HEK293 (cell line): ENCODE measurements around the gene MIER3.

ENCODE experiments used
- CTCF ChIA-PET: fragments of 350-600 bp; formaldehyde crosslinking; extraction: SDS; loops from one replicate; lab custom pipeline; 2021; ENCODE audit warnings: antibody characterized with exemption; lab: Yijun Ruan, JAX
- POLR2A ChIA-PET: fragments of 300-600 bp; formaldehyde crosslinking; extraction: SDS; loops from one replicate; lab custom pipeline; 2020; ENCODE audit warnings: antibody characterized with exemption, inconsistent platforms; lab: Yijun Ruan, JAX
- H3K27ac ChIP-seq: fragments of 200-500 bp; sonication (Bioruptor generic); 2 replicates; pipeline ENCODE4 v1.5.1; 2014; ENCODE audit warnings: low read depth, low read length, control low read depth, inconsistent platforms; ENCODE audit errors: extremely low read depth
- H3K36me3 ChIP-seq, 2 experiments: fragments of 200-500 bp in 1 of 2; sonication (Bioruptor generic) in 1 of 2; 1 replicate in 1 of 2; 2 replicates in 1 of 2; pipeline ENCODE4 v1.5.1; 2014 to 2017; ENCODE audit warnings: inconsistent platforms in 2 of 2, low read length in 2 of 2; ENCODE audit not compliant: control insufficient read depth in 2 of 2, insufficient read depth in 1 of 2
- H3K4me1 ChIP-seq: fragments of 200-500 bp; sonication (Bioruptor generic); 2 replicates; pipeline ENCODE4 v1.5.1; 2014; ENCODE audit warnings: mild to moderate bottlenecking, low read length, inconsistent platforms; ENCODE audit not compliant: control insufficient read depth, insufficient read depth
- H3K4me3 ChIP-seq: 2 replicates; pipeline ENCODE4 v1.5.1; 2011; ENCODE audit warnings: low read depth, mild to moderate bottlenecking, control low read depth, low read length, moderate library complexity
- H3K9me3 ChIP-seq: fragments of 200-500 bp; sonication (Bioruptor generic); 2 replicates; pipeline ENCODE4 v1.5.1; 2014; ENCODE audit warnings: low read depth, low read length, inconsistent platforms; ENCODE audit not compliant: control insufficient read depth, insufficient read depth
- ELK4 ChIP-seq: IDR thresholded peaks from 2 replicates; pipeline ENCODE4 v1.6.1; 2011; ENCODE audit warnings: mild to moderate bottlenecking, low read depth, low read length, borderline replicate concordance
- HOXA7 ChIP-seq: sonication (generic); formaldehyde crosslinking; IDR thresholded peaks from 2 replicates; pipeline ENCODE4 v1.8.1; 2022; ENCODE audit warnings: missing genetic modification reagents, borderline replicate concordance
- HOXC10 ChIP-seq: sonication (generic); formaldehyde crosslinking; IDR thresholded peaks from 2 replicates; pipeline ENCODE4 v1.8.1; 2023; ENCODE audit warnings: mild to moderate bottlenecking, missing genetic modification reagents
- KLF7 ChIP-seq: fragments of 450-650 bp; formaldehyde crosslinking; IDR thresholded peaks from 2 replicates; pipeline ENCODE4 v1.5.1; 2016; ENCODE audit warnings: missing biosample characterization, missing genetic modification characterization, borderline replicate concordance
- OSR2 ChIP-seq: fragments of 450-650 bp; formaldehyde crosslinking; IDR thresholded peaks from 2 replicates; pipeline ENCODE4 v1.5.1; 2016; ENCODE audit warnings: missing biosample characterization, missing genetic modification characterization
- OVOL3 ChIP-seq: fragments of 450-650 bp; formaldehyde crosslinking; IDR thresholded peaks from 2 replicates; pipeline ENCODE4 v1.5.1; 2016; ENCODE audit warnings: missing biosample characterization, missing genetic modification characterization
- REST ChIP-seq: fragments of 450-650 bp; formaldehyde crosslinking; IDR thresholded peaks from 2 replicates; pipeline ENCODE4 v1.5.1; 2016; ENCODE audit warnings: missing biosample characterization, missing genetic modification characterization
- ZBTB6 ChIP-seq: fragments of 450-650 bp; formaldehyde crosslinking; IDR thresholded peaks from 2 replicates; pipeline ENCODE4 v1.5.1; 2017; ENCODE audit warnings: missing biosample characterization, missing genetic modification characterization
- ZFP3 ChIP-seq: fragments of 450-650 bp; formaldehyde crosslinking; IDR thresholded peaks from 2 replicates; pipeline ENCODE4 v1.5.1; 2016; ENCODE audit warnings: low read depth, missing biosample characterization, missing genetic modification characterization
- ZNF138 ChIP-seq: fragments of 450-650 bp; formaldehyde crosslinking; IDR thresholded peaks from 2 replicates; pipeline ENCODE4 v1.5.1; 2016; ENCODE audit warnings: missing biosample characterization, missing genetic modification characterization, borderline replicate concordance
- ZNF155 ChIP-seq: fragments of 450-650 bp; formaldehyde crosslinking; IDR thresholded peaks from 2 replicates; pipeline ENCODE4 v1.5.1; 2016; ENCODE audit warnings: missing biosample characterization, missing genetic modification characterization
- ZNF184 ChIP-seq: fragments of 450-650 bp; IDR thresholded peaks from 2 replicates; pipeline ENCODE4 v1.5.1; 2018; ENCODE audit warnings: missing biosample characterization, mild to moderate bottlenecking, missing genetic modification characterization
- ZNF19 ChIP-seq: fragments of 450-650 bp; formaldehyde crosslinking; IDR thresholded peaks from 2 replicates; pipeline ENCODE4; 2016; ENCODE audit warnings: missing biosample characterization, missing genetic modification characterization, low read depth
- ZNF23 ChIP-seq: fragments of 450-650 bp; formaldehyde crosslinking; IDR thresholded peaks from 2 replicates; pipeline ENCODE4 v1.5.1; 2016; ENCODE audit warnings: missing biosample characterization, missing genetic modification characterization, borderline replicate concordance
- ZNF280C ChIP-seq: fragments of 450-650 bp; formaldehyde crosslinking; IDR thresholded peaks from 2 replicates; pipeline ENCODE4 v1.5.1; 2016; ENCODE audit warnings: missing biosample characterization, missing genetic modification characterization
- ZNF311 ChIP-seq: fragments of 450-650 bp; formaldehyde crosslinking; IDR thresholded peaks from 2 replicates; pipeline ENCODE4 v1.5.1; 2017; ENCODE audit warnings: missing biosample characterization, missing genetic modification characterization, borderline replicate concordance
- ZNF354C ChIP-seq: fragments of 450-650 bp; formaldehyde crosslinking; IDR thresholded peaks from 2 replicates; pipeline ENCODE4 v1.5.1; 2016; ENCODE audit warnings: missing biosample characterization, missing genetic modification characterization, low read depth, borderline replicate concordance
- ZNF37A ChIP-seq: fragments of 450-650 bp; IDR thresholded peaks from 2 replicates; pipeline ENCODE4 v1.5.1; 2018; ENCODE audit warnings: missing biosample characterization, missing genetic modification characterization
- ZNF394 ChIP-seq: fragments of 450-650 bp; formaldehyde crosslinking; IDR thresholded peaks from 2 replicates; pipeline ENCODE4 v1.5.1; 2016; ENCODE audit warnings: missing biosample characterization, missing genetic modification characterization, mild to moderate bottlenecking, moderate library complexity, borderline replicate concordance
- ZNF521 ChIP-seq: fragments of 450-650 bp; formaldehyde crosslinking; IDR thresholded peaks from 2 replicates; pipeline ENCODE4 v1.5.1; 2017; ENCODE audit warnings: missing biosample characterization, mild to moderate bottlenecking, missing genetic modification characterization
- ZNF600 ChIP-seq: fragments of 450-650 bp; formaldehyde crosslinking; IDR thresholded peaks from 2 replicates; pipeline ENCODE4 v1.5.1; 2016; ENCODE audit warnings: missing biosample characterization, missing genetic modification characterization
- ZNF610 ChIP-seq: fragments of 450-650 bp; formaldehyde crosslinking; IDR thresholded peaks from 2 replicates; pipeline ENCODE4 v1.5.1; 2016; ENCODE audit warnings: missing biosample characterization, missing genetic modification characterization, borderline replicate concordance
- ZNF660 ChIP-seq: fragments of 450-650 bp; IDR thresholded peaks from 2 replicates; pipeline ENCODE4 v1.5.1; 2018; ENCODE audit warnings: missing biosample characterization, mild to moderate bottlenecking, missing genetic modification characterization
- ZSCAN30 ChIP-seq: fragments of 450-650 bp; IDR thresholded peaks from 2 replicates; pipeline ENCODE4 v1.5.1; 2018; ENCODE audit warnings: missing biosample characterization, mild to moderate bottlenecking, missing genetic modification characterization, moderate library complexity
- ZSCAN4 ChIP-seq: fragments of 450-650 bp; formaldehyde crosslinking; IDR thresholded peaks from 2 replicates; pipeline ENCODE4 v1.5.1; 2017; ENCODE audit warnings: missing biosample characterization, missing genetic modification characterization

MIER3 gene

GRCh38 chr5:56918054-56918453 is 33.9 kb downstream of the MIER3 start:
- H3K36me3 ChIP-seq = peaks cover 15 to 30% of the 10 kb centered on the region in 2 experiments
- CTCF ChIA-PET = interaction anchor here (2.3 kb wide), 1 partner anchor 220 kb away, joined by 12 read pairs; no protein-coding TSS in a partner anchor
- POLR2A ChIA-PET = no interaction called here
- H3K4me1 ChIP-seq = no peaks in the 10 kb centered on the region
- H3K4me3 ChIP-seq = no peak overlapping the region
- no peaks in the 10 kb centered on the region for H3K9me3 ChIP-seq
- no peak overlapping the region for H3K27ac ChIP-seq
- peak; percentile 80; the same call in 1 of the 2 replicates for TF ChIP-seq ZNF600 (tag by site-specific recombination)
- no peak for TF ChIP-seq REST (tag by site-specific recombination)

GRCh38 chr5:56917534-56917933 is 34.4 kb downstream of the MIER3 start:
- no peaks in the 10 kb centered on the region for H3K9me3 ChIP-seq

GRCh38 chr5:56914678-56915077 is 37.2 kb downstream of the MIER3 start:
- no peak overlapping the region for H3K27ac ChIP-seq
- no peaks in the 10 kb centered on the region for H3K9me3 ChIP-seq
- no peak overlapping the region for H3K4me3 ChIP-seq
- CTCF ChIA-PET = interaction anchor here (1.6 kb wide), 1 partner anchor 224 kb away, joined by 7 read pairs; no protein-coding TSS in a partner anchor
- H3K36me3 ChIP-seq = peaks cover 2 to 7% of the 10 kb centered on the region in 2 experiments
- no peaks in the 10 kb centered on the region for H3K4me1 ChIP-seq
- POLR2A ChIA-PET = interaction anchor here (2.2 kb wide), 1 partner anchor 36 kb away, joined by 5 read pairs; no protein-coding TSS in a partner anchor
- TF ChIP-seq ELK4 (no peak), ZNF610 (tag by site-specific recombination) (no peak), ZSCAN30 (tag by site-specific recombination) (no peak), ZNF19 (no peak), ZNF184 (tag by site-specific recombination) (no peak), OSR2 (tag by site-specific recombination) (no peak), ZNF155 (tag by site-specific recombination) (no peak), ZBTB6 (tag by site-specific recombination) (no peak), ZNF311 (tag by site-specific recombination) (no peak), ZSCAN4 (tag by site-specific recombination) (no peak), ZNF138 (tag by site-specific recombination) (no peak), ZFP3 (tag by site-specific recombination) (no peak)

More at GRCh38 chr5:56917534-56917933, 34.4 kb downstream of the MIER3 start:
- H3K4me1 ChIP-seq = no peaks in the 10 kb centered on the region
- CTCF ChIA-PET = interaction anchor here (0.5 to 2.3 kb wide), 3 partner anchors 16 to 254 kb away, joined by 3 to 12 read pairs (median 3); no protein-coding TSS in a partner anchor
- TF ChIP-seq ZNF280C (tag by site-specific recombination) (no peak), ZNF311 (tag by site-specific recombination) (no peak), ZNF19 (no peak), HOXA7 (CRISPR knock-in tag) (no peak), ZNF354C (tag by site-specific recombination) (no peak), ZNF600 (tag by site-specific recombination) (no peak), OVOL3 (tag by site-specific recombination) (no peak), HOXC10 (no peak), ZNF660 (tag by site-specific recombination) (no peak), ZNF521 (tag by site-specific recombination) (no peak), ZNF37A (tag by site-specific recombination) (no peak), KLF7 (tag by site-specific recombination) (no peak), ZNF394 (tag by site-specific recombination) (no peak), ZNF23 (no peak)
- TF ChIP-seq, all 188 proteins: peak for 0
- Histone ChIP-seq H3K27ac (no peak overlapping the region), H3K4me3 (no peak overlapping the region), H3K36me3 (peaks cover 14 to 25% of the 10 kb centered on the region in 2 experiments)
- POLR2A ChIA-PET = no interaction called here
